Activated T-cell treated with anti-CD3 and anti-CD28 coated beads for 48 hours (primary cell): ENCODE data around the gene PTN.
"Not testable (repeated sequence)": the region's sequence is repeated elsewhere in the genome, so short reads cannot be mapped to it uniquely, and the experiment has no call there.

Experiments
- DNase-seq: peaks from one replicate; pipeline ENCODE4 v3.0.0-alpha.2; 2020; ENCODE audit warnings: low read depth

PTN gene

GRCh38 chr7:137266764-137267163 is 76.8 kb downstream of the PTN start:
- no peak for DNase-seq

GRCh38 chr7:137265480-137265879 is 78.1 kb downstream of the PTN start:
- DNase-seq, result not testable (repeated sequence)

- no peak for DNase-seq
These were observed 80.9 kb downstream of the PTN start for GRCh38 chr7:137262599-137262998.

- no peak for DNase-seq
These were observed 85.0 kb downstream of the PTN start for GRCh38 chr7:137258552-137258951.

- DNase-seq, result no peak
These were observed 88.8 kb downstream of the PTN start for GRCh38 chr7:137254766-137255165.

GRCh38 chr7:137245890-137246289 is 97.6 kb downstream of the PTN start:
- no peak for DNase-seq

GRCh38 chr7:137245186-137245585 is 98.3 kb downstream of the PTN start:
- DNase-seq, result no peak

- no peak for DNase-seq
These were observed 99.8 kb downstream of the PTN start for GRCh38 chr7:137243741-137244140.

- DNase-seq, result no peak
These were observed 100.9 kb downstream of the PTN start for GRCh38 chr7:137242616-137243015.

GRCh38 chr7:137241655-137242360 is 101.7 kb downstream of the PTN start:
- no peak for DNase-seq

GRCh38 chr7:137239186-137239585 is 104.3 kb downstream of the PTN start:
- not testable (repeated sequence) for DNase-seq

- no peak for DNase-seq
These were observed 108.1 kb downstream of the PTN start for GRCh38 chr7:137235434-137235833.

- no peak for DNase-seq
These were observed 112.4 kb downstream of the PTN start for GRCh38 chr7:137231167-137231566.

GRCh38 chr7:137221467-137221866 is 122.1 kb downstream of the PTN start:
- no peak for DNase-seq

GRCh38 chr7:137213744-137214143 is 129.8 kb downstream of the PTN start:
- DNase-seq, result no peak

- no peak for DNase-seq
These were observed 134.2 kb downstream of the PTN start for GRCh38 chr7:137209151-137209817.

- DNase-seq, result no peak
These were observed 136.8 kb downstream of the PTN start for GRCh38 chr7:137206770-137207169.

GRCh38 chr7:137204246-137204645 is 139.3 kb downstream of the PTN start:
- no peak for DNase-seq

GRCh38 chr7:137203351-137203750 is 140.2 kb downstream of the PTN start:
- no peak for DNase-seq

- DNase-seq, result no peak
These were observed 146.9 kb downstream of the PTN start for GRCh38 chr7:137196648-137197047.

GRCh38 chr7:137195996-137196395 is 147.5 kb downstream of the PTN start:
- no peak for DNase-seq

- not testable (repeated sequence) for DNase-seq
These were observed 161.9 kb downstream of the PTN start for GRCh38 chr7:137181619-137182018.
